ENCODE results near the gene ZNF436. TPM values are rescaled to one million over a fixed set of nuclear protein-coding genes. Genes with fewer than 3 reads are reported as not detected.

ZNF436 gene
- polyA plus RNA-seq, 1 experiment: 8.1 TPM

- TF ChIP-seq CTCF (IDR thresholded peaks at IDR 0.05; ENCODE audit: insufficient read depth, low read depth, low read length): no peak
- CTCF ChIA-PET: interaction anchor here (1.1 to 2.1 kb wide), 3 partner anchors 15 to 36 kb away, joined by 3 to 16 read pairs (median 4); no protein-coding TSS in a partner anchor
- Histone ChIP-seq H3K36me3 (ENCODE audit: control insufficient read depth, insufficient read depth, low read length) (peaks cover 9% of the 10 kb centered on the region), H3K4me3 (ENCODE audit: low read depth, low read length) (peak overlapping the region; percentile 61), H3K27me3 (ENCODE audit: control insufficient read depth, insufficient read depth, low read length) (no peaks in the 10 kb centered on the region)
- DNase-seq (ENCODE audit: low read depth): no peak
- POLR2A ChIA-PET: no interaction called here
Measured at GRCh38 chr1:23367451-23367790, 2.2 kb downstream of the ZNF436 start.

- CTCF ChIA-PET: interaction anchor here (1.1 to 2.1 kb wide), 2 partner anchors 37 to 39 kb away, joined by 3 to 16 read pairs; no protein-coding TSS in a partner anchor
- no peak for DNase-seq (ENCODE audit: low read depth)
- POLR2A ChIA-PET: no interaction called here
- H3K4me3 ChIP-seq (ENCODE audit: low read depth, low read length): no peak overlapping the region
- no peak for TF ChIP-seq CTCF (IDR thresholded peaks at IDR 0.05; ENCODE audit: insufficient read depth, low read depth, low read length)
- H3K27me3 ChIP-seq (ENCODE audit: control insufficient read depth, insufficient read depth, low read length): no peaks in the 10 kb centered on the region
- H3K36me3 ChIP-seq (ENCODE audit: control insufficient read depth, insufficient read depth, low read length): peaks cover 15% of the 10 kb centered on the region
Measured at GRCh38 chr1:23366598-23366997, 3.0 kb downstream of the ZNF436 start.

- H3K36me3 ChIP-seq (ENCODE audit: control insufficient read depth, insufficient read depth, low read length): peaks cover 19% of the 10 kb centered on the region
- TF ChIP-seq CTCF (IDR thresholded peaks at IDR 0.05; ENCODE audit: insufficient read depth, low read depth, low read length): no peak
- ChIA-PET CTCF (interaction anchor here (0.7 to 1.1 kb wide), 2 partner anchors 21 to 40 kb away, joined by 3 to 5 read pairs; no protein-coding TSS in a partner anchor), POLR2A (no interaction called here)
- H3K4me3 ChIP-seq (ENCODE audit: low read depth, low read length): no peak overlapping the region
- no peaks in the 10 kb centered on the region for H3K27me3 ChIP-seq (ENCODE audit: control insufficient read depth, insufficient read depth, low read length)
- DNase-seq (ENCODE audit: low read depth): no peak
Measured at GRCh38 chr1:23366146-23366545, 3.5 kb downstream of the ZNF436 start.

GRCh38 chr1:23362218-23362713 lies 7.4 kb downstream of the ZNF436 start:
- CTCF ChIA-PET: interaction anchor here (0.8 kb wide), 1 partner anchor 385 kb away, joined by 3 read pairs; no protein-coding TSS in a partner anchor
- H3K4me3 ChIP-seq (ENCODE audit: low read depth, low read length): no peak overlapping the region
- no peak for TF ChIP-seq CTCF (IDR thresholded peaks at IDR 0.05; ENCODE audit: insufficient read depth, low read depth, low read length)
- POLR2A ChIA-PET: no interaction called here
- peaks cover 24% of the 10 kb centered on the region for H3K36me3 ChIP-seq (ENCODE audit: control insufficient read depth, insufficient read depth, low read length)
- no peak for DNase-seq (ENCODE audit: low read depth)
- H3K27me3 ChIP-seq (ENCODE audit: control insufficient read depth, insufficient read depth, low read length): no peaks in the 10 kb centered on the region

GRCh38 chr1:23358310-23358875 lies 11.2 kb downstream of the ZNF436 start:
- ChIA-PET POLR2A (interaction anchor here (1.2 kb wide), 1 partner anchor 10 kb away, joined by 3 read pairs; no protein-coding TSS in a partner anchor), CTCF (interaction anchor here (0.6 to 1.5 kb wide), 3 partner anchors 45 to 157 kb away, joined by 3 to 5 read pairs (median 4); no protein-coding TSS in a partner anchor)
- TF ChIP-seq CTCF (IDR thresholded peaks at IDR 0.05; ENCODE audit: insufficient read depth, low read depth, low read length): no peak
- no peaks in the 10 kb centered on the region for H3K27me3 ChIP-seq (ENCODE audit: control insufficient read depth, insufficient read depth, low read length)
- H3K4me3 ChIP-seq (ENCODE audit: low read depth, low read length): no peak overlapping the region
- no peak for DNase-seq (ENCODE audit: low read depth)
- peaks cover 21% of the 10 kb centered on the region for H3K36me3 ChIP-seq (ENCODE audit: control insufficient read depth, insufficient read depth, low read length)
